Astrocyte of the cerebellum (primary cell): Measurements from ENCODE around the gene CDH20.

Experiments used
- DNase-seq: peaks from one replicate; pipeline ENCODE4 v3.0.0-alpha.2; 2011; ENCODE audit warnings: low read depth
- H3K4me3 ChIP-seq: 2 replicates; pipeline ENCODE4 v1.5.1; 2011; ENCODE audit warnings: mild to moderate bottlenecking, low read depth, low read length, moderate library complexity
- CTCF ChIP-seq: IDR thresholded peaks from 2 replicates; pipeline ENCODE4 v1.5.1; 2012; ENCODE audit warnings: low read length, low read depth, moderate library complexity, mild to moderate bottlenecking; ENCODE audit errors: missing control alignments
- in situ Hi-C: cut with HindIII; loops from 2 replicates; pipeline ENCODE4 v1.10.0; 2017; ENCODE audit warnings: low sequenced_read_pairs

CDH20 gene

DNA sequence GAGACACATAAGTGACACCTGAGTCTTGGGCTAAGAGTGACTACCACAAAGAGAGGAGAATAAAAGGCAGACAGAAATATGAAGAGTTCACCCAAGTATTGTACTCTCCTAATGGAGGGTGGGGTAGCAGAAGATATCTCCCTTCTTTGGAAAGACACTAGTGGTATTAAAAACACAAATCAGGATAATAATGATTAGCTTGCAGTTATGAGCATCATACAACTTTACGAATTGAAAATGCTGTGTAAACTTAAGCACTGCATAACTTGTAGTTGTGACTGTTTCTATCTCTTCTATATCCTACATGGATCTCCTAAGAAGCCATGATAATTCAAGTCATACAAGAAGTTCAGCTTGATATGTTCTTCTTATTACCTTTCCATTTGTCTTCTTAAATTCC lies 38.1 kb upstream of the CDH20 start:
- in situ Hi-C loops = no loop called here
- no peak overlapping the region for H3K4me3 ChIP-seq
- no peak for TF ChIP-seq CTCF
- no peak for DNase-seq

DNA sequence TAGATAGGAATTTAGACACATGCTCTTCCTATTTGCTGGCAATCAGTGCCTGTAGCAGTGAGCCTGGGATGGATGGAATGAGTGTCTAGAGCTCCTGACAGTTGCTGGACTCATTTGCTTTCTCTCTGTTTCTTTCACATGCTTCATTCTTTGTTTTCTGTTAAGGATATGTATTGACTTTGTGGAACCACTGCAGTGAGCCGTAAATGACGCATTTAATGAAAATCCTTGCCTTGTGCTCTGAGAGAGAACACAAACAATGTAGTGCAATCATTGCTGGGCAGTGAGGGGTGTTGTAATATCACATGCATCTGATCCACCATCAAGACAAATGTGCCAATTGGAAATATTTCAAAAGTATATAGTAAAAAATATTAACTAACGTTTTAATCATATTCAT lies 25.2 kb upstream of the CDH20 start:
- no peak overlapping the region for H3K4me3 ChIP-seq
- no peak for TF ChIP-seq CTCF
- in situ Hi-C loops = no loop called here
- DNase-seq = no peak

DNA sequence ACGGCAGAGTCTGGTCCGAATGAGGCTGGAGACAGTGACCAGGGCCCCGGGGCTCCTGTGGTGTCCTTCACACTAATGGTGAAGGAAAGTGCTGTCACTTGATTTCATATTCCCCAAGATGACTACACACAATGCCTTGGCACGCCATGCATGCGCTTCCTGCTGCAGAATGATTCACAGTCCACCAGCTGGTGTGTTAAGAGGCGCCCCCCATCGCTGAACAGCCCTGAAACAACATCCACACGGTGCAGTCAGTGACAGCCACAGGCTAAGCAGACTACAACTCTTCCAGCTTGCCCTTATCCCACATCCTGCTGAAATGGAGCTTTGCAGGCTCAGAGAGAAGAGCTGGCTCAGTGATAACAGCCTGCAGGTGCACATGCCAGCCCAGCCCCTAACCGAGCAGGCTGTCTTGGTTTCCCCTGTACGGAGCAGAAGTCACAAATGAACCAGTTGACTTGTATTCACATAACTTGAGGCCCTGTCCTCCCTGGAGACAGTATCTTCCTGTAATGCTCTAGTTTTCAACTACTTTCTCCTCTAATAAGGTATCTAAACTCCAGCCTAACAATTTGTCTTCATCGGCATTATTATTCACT lies 24.3 kb upstream of the CDH20 start:
- TF ChIP-seq CTCF = no peak
- H3K4me3 ChIP-seq = no peak overlapping the region
- no peak for DNase-seq
- in situ Hi-C loops = no loop called here

DNA sequence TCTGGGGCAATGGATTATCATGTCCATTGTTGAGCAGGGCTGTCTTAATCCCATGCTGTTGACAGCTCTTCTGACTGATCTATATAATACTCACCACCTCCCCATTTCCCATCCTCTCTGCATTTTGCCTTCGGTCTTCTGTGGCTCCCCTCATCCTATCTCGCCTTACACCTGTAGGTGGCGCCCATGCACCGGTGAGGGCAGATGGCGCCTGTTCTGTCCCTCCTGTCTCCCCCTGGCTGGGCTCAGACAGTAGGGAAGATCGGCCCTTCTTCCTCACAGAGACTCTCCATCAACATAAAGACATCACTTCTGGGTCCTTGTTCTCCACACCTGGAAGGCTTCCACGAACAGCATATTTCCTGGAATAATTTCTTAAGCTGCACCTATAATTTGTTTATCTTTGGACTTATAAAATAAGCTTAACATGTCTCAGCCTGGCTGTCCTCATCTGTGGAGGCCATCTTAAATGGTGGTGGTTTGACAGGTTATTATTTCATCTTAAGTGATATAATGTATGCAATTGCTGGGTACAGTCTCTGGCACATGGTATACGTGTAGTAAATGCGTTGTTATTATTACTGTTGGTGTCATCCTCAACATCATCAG lies 10.9 kb upstream of the CDH20 start:
- TF ChIP-seq CTCF = peak; percentile 94
- no peak overlapping the region for H3K4me3 ChIP-seq
- in situ Hi-C loops = loop anchor here (5.0 kb wide), 1 partner anchor 180 kb away; no protein-coding TSS in a partner anchor
- DNase-seq = peak; percentile 16

DNA sequence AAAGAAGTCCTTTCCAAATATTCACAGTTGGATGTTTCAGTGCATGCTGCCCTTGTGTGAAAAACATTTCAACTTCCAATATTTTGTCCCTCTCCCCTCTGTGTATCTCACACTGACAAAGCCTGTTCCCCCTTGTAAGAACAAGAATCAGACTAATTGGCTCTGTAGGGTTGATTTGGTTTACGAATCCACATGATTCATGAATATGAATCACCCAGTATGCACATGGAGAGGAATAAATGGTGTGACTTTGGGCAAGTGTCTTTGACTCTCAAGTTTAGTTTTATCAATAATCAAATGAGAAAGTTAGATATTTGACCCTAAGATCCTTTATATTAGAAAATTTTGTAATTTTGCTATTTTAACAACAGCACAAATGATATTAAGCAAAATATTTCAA lies 9.3 kb upstream of the CDH20 start:
- H3K4me3 ChIP-seq = no peak overlapping the region
- DNase-seq = no peak
- in situ Hi-C loops = loop anchor here (5.0 kb wide), 1 partner anchor 178 kb away; no protein-coding TSS in a partner anchor
- TF ChIP-seq CTCF = no peak

DNA sequence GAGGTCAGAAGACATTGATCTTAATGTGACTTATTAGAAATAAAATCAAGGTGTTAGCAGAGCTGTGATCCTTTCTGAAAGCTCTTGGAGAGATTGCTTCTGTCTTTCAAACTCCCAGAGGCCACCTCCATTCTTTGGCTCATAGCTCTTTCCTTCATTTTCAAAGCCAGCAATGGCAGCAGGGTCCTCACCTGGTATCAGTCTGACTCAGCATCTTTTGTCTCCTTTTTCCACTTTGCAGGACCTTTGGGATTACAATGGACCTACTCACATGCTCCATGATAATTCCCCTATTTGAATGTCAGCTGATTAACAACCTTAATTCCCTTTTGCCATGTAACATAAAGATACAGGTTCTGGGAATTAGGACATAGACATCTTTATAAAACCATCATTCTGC lies 6.8 kb upstream of the CDH20 start:
- in situ Hi-C loops = no loop called here

More for the DNA sequence above, 6.8 kb upstream of the CDH20 start:
- DNase-seq = no peak
- no peak overlapping the region for H3K4me3 ChIP-seq
- TF ChIP-seq CTCF = no peak
